Caki2 (cell line): ENCODE data around the gene PCBP3. TPM values are rescaled to one million over a fixed set of nuclear protein-coding genes. Genes with fewer than 3 reads are reported as not detected.
A peak's percentile ranks its signal among the peaks of the same experiment; 100 is the strongest.
"Not testable (repeated sequence)": the region's sequence is repeated elsewhere in the genome, so short reads cannot be mapped to it uniquely, and the experiment has no call there.

ENCODE experiments used
- DNase-seq: peaks from one replicate; pipeline ENCODE4 v3.0.0-alpha.2; 2015; ENCODE audit warnings: low read depth
- in situ Hi-C: cut with HindIII; loops from 2 replicates; pipeline ENCODE4 v1.10.0; 2016; ENCODE audit warnings: low sequenced_read_pairs, low pct_unique_long_range_greater_than_20kb, mixed read lengths
- total RNA-seq: library from RNA; depleted of rRNA; stranded (reverse); fragments of >200 nt; shearing (Covaris generic); gene quantifications from 2 replicates; pipeline ENCODE4 v1.2.3, GENCODE V29; 2014; ENCODE audit warnings: low replicate concordance

PCBP3 gene
- total RNA-seq, 1 experiment from 2014 or later, result not detected

DNA sequence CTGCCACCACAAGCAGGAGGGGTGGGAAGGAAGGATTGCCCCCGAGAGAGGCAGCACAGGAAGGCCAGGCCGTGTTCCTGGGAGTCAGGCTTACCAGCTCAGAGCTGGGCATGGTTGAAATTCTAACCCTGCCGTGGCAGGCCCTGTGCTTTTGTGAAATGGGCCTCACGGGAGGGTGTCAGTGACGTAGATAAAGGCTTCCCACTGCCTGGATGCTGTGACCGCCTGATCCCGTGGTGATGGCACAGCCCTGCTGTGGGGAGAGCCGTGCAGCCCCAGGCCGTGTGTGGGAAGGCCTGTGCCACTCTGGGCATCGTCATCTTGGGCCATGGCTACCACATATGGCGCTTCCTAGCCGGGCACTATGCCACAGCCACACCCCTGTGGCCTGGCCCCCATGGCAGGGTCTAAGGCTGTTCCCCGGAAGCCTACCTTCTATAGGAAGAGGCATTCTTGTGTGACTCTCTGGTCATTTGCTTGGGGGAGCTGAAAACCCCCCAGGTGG is 161.3 kb downstream of the PCBP3 start:
- in situ Hi-C loops, result no loop called here
- no peak for DNase-seq

DNA sequence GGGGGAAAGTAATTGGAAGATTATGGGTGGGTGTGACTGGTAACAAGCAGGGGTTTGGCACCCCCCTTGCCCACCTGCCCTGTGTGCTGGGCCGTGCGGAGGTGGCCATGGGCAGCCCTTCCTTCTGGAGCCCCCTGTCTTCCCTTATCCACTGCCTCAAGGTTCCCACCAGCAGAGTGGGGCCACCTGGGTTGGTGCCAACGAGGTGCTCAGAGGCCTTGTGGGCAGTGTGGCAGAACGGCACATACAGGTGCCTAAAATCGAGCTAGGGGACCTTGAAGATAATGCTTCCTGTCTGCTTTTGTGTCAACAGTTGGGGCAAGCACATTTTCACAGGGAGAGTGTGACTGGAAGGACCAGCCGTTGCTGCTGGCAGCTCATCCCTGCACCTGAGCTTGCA is 161.8 kb downstream of the PCBP3 start:
- DNase-seq, result no peak
- in situ Hi-C loops, result no loop called here

- in situ Hi-C loops, result no loop called here
- no peak for DNase-seq
These were observed 162.5 kb downstream of the PCBP3 start for GRCh38 chr21:45806042-45806441.

DNA sequence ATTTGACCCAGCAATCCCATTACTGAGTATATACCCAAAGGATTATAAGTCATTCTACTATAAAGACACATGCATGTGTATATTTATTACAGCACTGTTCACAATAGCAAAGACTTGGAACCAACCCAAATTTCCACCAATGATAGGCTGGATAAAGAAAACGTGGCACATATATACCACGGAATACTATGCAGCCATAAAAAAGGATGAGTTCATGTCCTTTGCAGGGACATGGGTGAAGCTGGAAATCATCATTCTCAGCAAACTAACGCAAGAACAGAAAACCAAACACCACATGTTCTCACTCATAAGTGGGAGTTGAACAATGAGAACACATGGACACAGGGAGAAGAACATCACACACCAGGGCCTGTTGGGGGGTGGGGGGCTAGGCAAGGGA is 165.1 kb downstream of the PCBP3 start:
- in situ Hi-C loops, DNase-seq: not testable (repeated sequence)

- in situ Hi-C loops, result no loop called here
- no peak for DNase-seq
These were observed 165.9 kb downstream of the PCBP3 start for GRCh38 chr21:45809421-45809820.

DNA sequence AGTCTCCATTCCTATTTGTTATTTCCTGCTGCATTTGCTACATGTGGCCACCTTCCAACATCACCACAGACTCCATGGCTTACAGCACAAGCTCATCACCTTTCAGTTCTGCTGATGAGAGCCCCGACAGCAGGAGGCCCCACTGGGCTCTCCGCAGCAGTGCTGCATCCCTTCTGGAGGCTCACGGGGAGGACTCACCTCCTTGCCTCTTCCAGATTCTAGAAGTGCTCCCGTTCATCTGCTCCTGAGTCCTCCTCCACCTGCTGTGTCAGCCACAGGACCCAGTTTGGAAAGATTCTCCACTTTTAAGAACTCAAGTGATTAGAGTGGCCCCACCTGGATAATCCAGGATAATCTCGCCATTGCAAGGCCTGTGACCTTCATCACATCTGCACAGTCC is 167.6 kb downstream of the PCBP3 start:
- DNase-seq, result no peak
- in situ Hi-C loops, result no loop called here

GRCh38 chr21:45814210-45814940 is 170.8 kb downstream of the PCBP3 start:
- DNase-seq, in situ Hi-C loops: not testable (repeated sequence)

DNA sequence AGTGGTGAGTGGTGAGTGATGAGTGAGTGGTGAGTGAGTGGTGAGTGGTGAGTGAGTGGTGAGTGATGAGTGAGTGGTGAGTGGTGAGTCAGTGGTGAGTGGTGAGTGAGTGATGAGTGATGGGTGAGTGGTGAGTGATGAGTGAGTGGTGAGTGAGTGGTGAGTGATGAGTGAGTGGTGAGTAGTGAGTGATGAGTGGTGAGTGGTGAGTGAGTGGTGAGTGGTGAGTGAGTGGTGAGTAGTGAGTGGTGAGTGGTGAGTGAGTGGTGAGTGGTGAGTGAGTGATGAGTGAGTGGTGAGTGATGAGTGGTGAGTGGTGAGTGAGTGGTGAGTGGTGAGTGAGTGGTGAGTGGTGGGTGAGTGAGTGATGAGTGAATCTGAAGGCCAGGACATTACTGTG is 172.3 kb downstream of the PCBP3 start:
- in situ Hi-C loops, DNase-seq: not testable (repeated sequence)

- in situ Hi-C loops, result no loop called here
- no peak for DNase-seq
These were observed 173.3 kb downstream of the PCBP3 start for GRCh38 chr21:45816794-45817193.

- in situ Hi-C loops, result no loop called here
- DNase-seq, result no peak
These were observed 173.8 kb downstream of the PCBP3 start for GRCh38 chr21:45817345-45817744.

- in situ Hi-C loops, result no loop called here
- DNase-seq, result no peak
These were observed 174.9 kb downstream of the PCBP3 start for GRCh38 chr21:45818276-45818903.

GRCh38 chr21:45818904-45819285 is 175.4 kb downstream of the PCBP3 start:
- in situ Hi-C loops, result no loop called here
- peak; percentile 60 for DNase-seq

GRCh38 chr21:45819478-45820170 is 176.1 kb downstream of the PCBP3 start:
- in situ Hi-C loops, result no loop called here
- no peak for DNase-seq

- DNase-seq, result peak; percentile 68
- in situ Hi-C loops, result no loop called here
These were observed 176.9 kb downstream of the PCBP3 start for GRCh38 chr21:45820171-45821091.

DNA sequence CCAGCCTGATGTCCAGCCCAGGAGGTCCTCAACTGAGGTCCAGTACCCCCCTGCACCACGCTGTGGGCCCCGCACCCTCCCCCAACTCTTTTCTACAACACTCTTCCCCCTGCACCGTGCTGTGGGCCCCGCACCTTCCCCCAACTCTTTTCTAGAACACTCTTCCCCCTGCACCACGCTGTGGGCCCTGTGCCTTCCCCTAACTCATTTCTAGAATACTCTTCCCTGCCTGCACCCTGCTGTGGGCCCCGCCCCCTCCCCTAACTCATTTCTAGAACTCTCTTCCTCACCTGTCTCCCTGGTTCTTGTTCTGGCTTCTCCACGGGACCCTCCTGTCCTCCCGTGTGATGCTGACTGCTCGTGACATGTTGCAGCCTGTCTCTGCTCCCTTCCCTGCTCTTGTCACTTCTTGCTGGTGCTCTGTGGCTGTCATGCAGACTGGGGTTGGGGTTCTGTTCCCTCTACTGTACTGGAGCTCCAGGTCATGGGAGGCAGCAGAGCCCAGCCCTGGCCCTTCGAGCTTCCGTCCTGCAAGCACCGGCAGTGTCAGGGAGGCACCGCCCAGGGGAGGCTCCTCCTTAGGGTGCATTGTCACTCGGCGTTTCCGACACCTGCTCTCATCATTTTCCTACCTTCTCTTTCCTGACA is 177.9 kb downstream of the PCBP3 start:
- in situ Hi-C loops, result no loop called here

DNA sequence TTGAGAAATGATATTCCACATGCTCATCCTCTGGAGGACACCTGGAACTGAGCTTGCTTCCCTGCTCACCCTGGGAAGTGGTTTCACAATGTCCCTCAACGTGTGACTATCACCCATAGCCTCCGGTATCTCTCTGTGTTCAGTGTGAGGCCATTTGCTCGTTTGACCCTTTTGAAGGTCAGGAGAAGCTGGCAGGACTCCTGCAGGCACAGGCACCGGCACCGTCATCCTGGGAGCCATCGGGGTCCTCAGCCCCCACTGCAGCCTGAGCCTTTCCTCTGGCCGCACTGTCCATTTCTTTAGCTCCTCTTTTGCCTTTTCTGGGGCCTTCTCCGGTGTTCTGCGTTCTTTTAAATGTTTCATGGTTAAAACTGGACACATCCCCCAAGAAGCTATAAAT is 178.5 kb downstream of the PCBP3 start:
- no peak for DNase-seq
- in situ Hi-C loops, result no loop called here

More for the DNA sequence above, 177.9 kb downstream of the PCBP3 start:
- DNase-seq, result no peak

GRCh38 chr21:45822429-45823099 is 179.0 kb downstream of the PCBP3 start:
- in situ Hi-C loops, result no loop called here
- no peak for DNase-seq
